NCI-H2081 treated with DMSO at 0.1 percent for 48 hours (cell line): Measurements from ENCODE around the gene TMEM50B.
"Not testable (repeated sequence)": the region's sequence is repeated elsewhere in the genome, so short reads cannot be mapped to it uniquely, and the experiment has no call there.

Experiments
- DNase-seq: peaks from one replicate; lab custom pipeline; 2025; lab: John Stamatoyannopoulos, UW

Gene TMEM50B

DNA sequence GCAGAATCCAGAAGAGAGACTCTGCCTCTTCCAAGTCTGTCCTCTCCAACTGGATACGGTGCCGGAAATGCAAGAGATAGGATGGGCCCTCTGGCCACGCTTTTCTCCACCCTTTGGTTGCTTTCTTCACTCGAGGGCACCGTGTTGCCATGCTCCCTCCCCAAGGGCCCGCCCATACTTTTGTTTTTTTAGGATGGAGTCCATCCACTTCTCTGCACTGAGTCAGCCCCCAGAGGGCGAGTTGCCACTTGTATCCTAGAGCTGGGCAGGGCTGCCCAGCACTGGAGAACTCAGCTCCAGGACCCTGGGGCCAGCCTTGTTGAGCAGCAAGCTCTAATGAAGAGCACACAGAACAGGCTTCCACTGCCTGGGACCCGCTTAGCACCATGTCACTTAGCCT, 51.1 kb downstream of the TMEM50B start:
- DNase-seq = no peak

DNA sequence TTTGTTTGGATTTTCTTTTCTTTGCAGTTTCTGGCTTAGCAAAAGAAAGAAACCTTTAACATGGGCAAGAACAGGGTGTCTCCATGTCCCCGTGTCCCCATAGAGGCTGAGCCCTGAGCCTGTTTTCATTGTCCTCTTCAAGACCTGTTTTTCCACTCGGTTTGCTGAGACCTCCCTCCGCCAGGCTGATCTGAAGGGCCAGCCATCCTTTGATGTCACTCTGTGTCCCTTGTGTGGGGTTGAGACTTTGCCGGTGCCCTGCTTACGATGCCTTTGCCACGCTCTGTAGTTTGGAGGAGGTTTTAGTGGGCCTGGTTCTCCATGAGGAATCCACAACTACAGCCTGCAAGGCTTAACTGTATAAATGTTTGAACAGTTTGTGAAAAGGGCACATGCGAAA, 52.7 kb downstream of the TMEM50B start:
- DNase-seq = no peak

DNA sequence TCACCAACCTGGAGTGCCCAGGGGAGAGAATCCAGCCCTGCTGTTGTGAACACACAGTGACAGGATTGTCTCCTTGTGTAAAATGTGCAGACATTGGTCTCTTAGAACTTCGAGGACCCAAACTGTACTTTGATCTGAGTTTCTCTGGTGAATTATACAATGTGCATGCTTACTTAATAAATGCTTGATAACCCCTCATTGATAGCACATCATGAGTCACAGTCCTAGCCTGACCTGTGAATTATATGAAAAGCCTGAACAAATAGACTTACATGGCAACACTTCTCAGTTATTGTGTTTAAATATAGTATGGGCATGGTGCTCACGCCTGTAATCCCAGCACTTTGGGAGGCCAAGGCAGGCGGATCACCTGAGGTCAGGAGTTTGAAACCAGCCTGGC, 53.9 kb downstream of the TMEM50B start:
- no peak for DNase-seq

DNA sequence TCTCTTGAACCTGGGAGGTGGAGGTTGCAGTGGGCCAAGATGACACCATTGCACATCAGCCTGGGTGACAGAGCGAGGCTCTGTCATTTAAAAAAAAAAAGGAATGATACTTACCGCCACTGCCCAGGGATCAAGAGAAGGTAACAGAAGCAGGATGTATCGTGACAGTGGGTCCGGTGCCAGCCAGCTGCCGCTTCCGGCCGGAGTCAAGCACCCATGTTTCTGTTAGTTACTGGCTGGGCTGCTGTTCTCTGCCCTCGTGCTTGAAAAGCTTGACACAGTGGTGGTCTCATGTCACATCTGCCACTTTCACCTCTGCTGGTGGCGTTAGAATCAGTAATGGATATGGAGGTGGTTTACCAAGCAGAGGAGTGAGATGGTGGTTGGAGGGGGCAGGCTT, 55.6 kb downstream of the TMEM50B start:
- no peak for DNase-seq

DNA sequence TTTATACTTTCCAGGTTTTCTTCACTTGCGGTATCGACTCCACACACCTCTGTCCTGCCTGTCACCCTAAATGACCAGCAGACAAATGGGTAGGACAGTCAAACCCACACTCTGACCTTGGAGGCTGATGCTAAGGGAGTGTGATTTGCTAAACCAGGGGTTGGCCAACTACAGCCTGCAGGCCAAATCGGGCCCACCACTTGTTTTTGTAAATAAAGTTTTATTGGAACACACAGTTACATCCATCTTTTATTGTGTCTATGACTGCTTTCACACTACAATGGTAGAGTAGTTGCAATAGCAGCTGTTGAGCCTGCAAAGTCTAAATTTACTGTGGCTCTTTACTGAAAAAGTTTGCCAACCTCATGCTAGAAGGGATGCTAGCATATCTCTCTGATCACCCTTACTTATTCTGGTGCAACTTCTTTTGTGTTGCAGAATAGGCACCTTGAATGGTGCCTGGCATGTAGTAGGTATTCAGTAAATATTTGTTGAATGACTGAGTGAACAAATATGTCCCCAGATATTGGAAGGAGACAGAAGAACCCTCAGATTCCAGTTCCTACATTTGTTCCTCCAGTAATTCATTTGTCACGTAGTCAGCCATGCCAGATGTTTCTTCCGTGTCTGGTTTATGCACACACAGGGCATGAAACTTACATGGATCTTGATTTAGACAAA, 57.9 kb downstream of the TMEM50B start:
- no peak for DNase-seq

DNA sequence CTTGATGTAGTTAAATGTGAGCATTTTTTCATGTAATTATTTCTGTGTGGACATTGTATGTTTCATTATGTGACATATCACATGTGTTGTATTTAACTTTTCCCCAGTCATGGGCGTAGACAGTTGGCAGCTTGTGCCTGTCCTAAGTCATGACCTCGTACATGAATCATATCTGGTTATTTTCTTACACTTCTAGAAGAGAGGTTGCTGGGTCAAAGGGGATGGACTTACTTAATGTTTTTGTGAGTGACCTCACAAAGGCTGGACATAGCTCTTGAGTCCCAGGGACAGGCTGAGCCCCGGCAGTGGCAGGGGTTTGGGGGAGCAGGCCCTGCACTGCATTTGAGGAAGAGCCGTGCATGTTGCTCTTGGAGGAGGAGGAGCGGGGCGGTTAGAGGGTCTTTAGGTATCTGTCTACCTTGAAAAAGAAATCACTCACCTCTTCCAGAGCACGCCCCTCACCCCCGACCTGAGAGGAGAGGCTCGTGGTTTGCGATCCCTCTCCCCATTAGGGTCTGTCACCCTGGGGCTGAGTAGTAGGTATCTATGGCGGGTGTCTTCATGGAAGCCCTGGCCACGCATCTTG, 60.1 kb downstream of the TMEM50B start:
- no peak for DNase-seq

DNA sequence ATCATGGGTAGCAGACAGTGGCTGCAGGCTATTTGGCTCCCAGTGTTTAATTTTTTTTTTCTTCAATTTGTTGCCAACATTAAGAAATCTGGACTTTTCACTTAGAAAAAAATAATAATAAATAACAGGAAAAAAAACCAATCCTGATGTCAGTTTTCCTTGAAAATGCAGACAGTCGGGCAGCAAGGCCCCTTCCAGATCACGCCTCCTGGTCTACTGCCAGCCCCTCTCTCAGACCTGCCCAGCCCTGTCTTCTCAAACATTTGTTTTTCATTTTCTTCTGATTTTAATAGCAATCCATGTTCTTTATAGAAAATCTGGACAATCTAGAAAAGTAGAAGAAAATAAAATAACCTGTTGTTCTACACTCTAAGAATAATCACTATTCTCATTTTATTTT, 61.1 kb downstream of the TMEM50B start:
- DNase-seq = no peak

DNA sequence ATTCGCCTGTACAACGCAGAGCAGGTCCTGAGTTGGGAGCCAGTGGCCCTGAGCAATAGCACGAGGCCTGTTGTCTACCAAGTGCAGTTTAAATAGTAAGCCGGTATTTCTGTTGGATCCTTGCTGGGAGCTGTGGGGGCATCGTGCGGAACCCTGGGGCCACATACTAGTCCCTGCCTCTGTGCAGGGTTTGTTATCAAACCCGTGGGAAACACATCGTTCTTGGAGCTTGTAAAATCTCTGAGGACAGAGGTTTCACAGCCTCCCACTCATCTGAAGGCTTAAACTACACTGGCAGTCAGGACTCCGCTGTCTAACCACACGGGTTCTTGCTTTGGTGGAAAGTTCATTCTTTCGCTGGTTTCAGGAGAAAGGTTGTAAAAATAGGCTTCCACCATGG, 64.8 kb downstream of the TMEM50B start:
- no peak for DNase-seq

DNA sequence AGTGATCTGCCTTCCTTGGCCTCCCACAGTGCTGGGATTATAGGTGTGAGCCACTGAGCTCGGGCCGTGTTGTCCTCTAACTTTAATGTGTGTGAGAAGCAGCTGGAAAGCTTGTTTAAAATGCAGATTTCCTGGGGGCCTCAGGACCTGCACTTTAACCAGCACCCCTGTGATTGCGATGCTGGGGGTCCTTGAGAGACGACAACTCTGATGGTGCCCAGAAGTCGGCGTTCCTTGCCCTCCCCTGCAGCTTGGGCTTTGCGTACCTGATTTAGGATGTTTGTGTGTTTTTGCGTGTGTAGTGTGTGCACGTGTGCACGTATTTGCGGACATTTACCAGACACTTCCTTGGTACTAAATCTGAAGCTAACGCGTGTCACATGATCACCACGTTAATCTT, 65.7 kb downstream of the TMEM50B start:
- no peak for DNase-seq

DNA sequence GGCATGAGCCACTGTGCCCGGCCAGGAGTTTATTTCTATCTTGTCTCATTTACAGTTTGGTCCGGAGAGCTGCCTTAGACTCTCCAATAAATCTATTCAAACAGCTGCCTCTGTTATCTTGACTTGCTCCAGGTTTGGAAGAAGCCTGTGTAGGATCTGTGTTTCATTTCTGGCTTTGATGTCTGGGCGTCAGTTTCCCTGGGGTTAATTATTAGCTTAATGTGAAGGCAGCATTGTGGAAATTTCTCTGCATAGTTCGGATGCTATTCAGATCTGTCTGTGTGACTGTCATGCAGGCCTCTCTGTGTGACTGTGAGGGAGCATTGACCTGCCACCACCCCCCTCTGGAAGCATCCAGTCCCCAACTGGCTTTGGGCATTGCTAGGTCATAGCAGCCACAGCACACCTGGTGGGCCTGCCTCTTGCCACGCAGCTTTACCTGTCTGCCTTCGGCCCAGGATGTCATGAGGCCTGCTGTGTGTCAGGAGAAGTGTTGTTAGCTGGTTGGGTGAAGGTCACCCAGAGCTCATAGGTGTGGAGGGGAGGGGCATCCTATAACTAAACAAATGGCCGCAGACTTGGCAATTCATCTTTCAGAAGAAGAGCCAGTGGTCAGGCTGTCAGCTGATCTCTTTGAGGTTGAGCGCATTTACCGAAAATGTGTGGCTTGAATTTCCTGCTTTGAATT, 66.8 kb downstream of the TMEM50B start:
- no peak for DNase-seq

DNA sequence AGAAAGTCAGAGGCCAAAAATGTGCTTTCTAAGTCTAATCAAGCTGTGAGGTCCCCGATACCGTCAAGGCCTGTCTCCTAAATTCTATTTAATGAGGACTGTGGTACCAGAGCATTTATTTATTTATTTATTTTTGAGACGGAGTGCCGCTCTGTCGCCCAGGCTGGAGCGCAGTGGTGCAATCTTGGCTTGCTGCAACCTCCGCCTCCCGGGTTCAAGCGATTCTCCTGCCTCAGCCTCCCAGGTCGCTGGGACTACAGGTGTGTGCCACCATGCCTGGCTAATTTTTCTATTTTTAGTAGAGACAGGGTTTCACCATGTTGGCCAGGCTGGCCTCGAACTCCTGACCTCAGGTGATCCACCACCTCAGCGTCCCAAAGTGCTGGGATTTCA, 67.3 kb downstream of the TMEM50B start:
- not testable (repeated sequence) for DNase-seq

DNA sequence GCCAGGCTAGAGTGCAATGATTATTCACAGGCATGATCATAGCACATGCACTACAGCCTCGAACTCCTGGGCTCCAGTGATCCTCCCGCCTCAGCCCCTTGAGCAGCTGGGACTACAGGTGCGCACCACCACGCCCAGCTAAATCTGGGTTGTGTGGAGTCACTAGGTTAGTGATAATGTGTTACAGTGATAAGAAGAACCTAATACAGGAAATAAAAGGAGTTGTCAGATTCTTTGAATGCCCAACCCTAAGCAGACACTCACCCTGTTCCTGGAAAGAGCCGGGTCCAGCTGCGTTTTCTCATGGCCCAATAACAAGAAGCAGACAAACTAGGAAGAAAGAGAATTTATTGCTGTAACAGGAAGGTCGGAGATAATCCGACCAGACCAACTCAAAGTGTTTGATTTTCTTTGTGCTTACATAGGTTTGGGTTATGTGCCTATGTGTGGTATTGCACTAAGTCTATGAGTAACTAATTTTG, 67.8 kb downstream of the TMEM50B start:
- DNase-seq = no peak

DNA sequence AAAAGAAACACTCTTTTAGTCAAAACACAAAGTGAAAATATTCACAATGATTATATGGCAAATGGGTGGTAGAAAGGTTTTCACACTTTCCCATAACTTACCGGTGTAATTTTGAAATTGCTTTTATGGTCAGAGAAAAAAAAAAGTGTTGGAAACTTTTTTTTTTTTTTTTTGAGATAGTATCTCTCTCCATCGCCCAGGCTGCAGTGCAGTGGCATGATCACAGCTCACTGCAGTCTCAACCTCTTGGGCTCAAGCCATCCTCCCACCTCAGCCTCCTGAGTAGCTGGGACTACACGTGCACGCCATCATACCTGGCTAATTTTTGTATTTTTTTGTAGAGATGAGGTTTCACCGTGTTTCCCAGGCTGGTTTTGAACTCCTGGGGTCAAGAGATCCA, 73.3 kb downstream of the TMEM50B start:
- DNase-seq = no peak

DNA sequence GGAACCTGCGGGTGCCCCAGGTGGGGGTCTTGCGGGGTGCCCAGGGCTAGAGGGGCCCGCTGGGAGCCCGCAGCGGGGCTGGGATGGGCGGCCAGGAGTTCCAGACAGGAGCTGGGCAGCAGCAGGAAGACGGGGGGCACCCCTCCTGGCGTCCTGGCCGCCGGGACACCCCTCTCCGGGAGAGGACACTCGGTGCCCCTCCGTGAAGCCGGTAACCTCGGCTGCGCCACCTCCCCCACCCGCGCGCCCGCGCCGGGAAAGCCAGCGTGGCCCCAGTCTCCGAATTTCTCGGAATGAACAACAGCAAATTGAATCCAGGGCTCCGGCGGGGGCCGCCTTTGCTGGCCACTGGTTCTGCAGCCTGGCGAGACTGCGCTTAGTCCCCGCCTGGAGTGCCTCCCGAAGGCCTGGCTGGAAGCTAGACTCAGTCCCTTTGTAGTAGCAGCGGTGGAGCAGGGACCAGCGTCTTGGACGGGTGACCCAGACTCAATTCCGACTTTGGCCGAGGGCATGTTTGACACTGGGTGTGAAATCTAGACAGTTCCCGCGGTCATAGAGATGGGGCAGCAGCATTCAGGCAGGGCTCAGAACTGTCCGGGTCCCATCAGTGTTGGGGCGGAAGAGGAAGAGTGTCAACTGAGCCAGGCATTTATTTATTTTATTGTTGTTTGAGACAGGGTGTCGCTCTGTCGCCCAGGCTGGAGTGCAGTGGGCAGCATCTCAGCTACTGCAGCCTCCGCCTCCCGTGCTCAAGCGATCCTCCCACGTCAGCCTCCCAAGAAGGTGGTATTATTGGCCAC, 75.8 kb downstream of the TMEM50B start:
- DNase-seq = peak; percentile 2

DNA sequence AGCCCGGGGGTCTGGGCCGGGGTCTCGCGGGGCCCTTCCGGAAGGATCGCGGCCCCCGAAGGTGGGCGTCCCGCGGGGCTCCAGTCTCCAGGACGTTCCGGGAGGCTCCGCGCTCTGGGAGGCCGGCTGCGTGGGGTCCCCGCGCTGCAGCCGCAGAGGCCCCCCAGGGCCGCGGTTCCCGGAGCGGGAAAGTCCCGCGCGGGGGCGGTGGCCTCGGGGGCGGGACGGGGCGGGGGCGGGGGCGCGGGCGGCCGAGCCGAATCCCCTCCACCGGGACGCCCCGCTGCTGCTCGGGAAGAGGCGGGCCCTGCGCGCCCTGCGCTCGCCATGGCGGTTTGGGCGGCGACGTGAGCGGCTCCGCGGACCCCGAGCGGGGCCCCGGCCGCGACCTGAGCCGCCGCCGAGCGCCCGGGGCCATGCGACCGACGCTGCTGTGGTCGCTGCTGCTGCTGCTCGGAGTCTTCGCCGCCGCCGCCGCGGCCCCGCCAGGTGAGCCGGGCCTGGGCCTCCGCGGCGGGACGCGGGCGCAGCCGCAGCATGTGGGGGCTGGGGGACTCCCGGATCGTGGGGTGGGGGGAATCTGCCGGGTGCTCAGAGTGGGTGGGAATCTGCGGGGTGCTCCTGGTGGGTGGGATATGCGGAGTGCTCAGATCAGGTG, 76.5 kb downstream of the TMEM50B start, which contains the start of gene IFNGR2:
IFNGR2 (plus strand) TSS at position 286 of the 658 bp plus-strand sequence; CDS start at position 417, 131 bp downstream.
- DNase-seq = no peak

DNA sequence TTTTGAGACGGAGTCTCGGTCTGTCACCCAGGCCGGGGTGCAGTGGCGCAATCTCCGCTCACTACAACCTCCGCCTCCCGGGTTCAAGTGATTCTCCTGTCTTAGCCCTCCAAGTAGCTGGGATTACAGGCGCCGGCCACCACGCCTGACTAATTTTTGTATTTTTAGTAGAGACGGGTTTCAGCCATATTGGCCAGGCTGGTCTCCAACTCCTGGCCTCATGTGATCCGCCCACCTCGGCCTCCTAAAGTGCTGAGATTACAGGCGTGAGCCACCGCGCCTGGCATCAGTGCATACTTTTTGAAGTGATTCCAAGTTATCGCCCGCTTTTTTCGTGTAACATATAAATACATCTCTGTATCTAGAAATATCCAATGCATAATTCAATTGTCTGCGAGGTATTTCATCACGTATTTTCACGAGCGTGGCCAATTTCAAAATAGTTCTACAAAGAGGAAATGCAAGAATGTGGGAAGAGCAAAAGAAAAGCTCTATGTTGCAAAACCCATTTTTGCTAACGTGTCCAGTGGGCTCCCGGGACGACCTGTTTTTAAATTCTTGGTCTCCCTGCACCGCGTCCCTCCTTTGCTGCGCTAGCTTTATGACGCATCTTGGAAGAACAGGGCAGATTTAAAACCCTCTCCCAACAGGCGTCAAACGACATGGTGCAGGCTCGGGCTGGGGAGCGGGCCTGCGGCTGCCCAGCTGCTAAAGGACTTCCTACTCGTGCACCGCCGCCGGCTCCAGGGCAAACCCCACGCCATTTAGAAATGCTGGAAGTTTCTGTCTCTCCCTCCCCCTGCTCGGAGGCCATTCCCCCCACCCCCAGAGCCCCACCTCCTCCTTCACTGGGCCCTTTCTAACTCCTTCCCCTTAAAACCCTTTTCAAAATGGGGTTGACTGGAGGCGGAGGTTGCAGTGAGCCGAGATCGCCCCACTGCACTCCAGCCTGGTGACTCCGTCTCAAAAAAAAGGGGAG, 77.5 kb downstream of the TMEM50B start:
- no peak for DNase-seq

DNA sequence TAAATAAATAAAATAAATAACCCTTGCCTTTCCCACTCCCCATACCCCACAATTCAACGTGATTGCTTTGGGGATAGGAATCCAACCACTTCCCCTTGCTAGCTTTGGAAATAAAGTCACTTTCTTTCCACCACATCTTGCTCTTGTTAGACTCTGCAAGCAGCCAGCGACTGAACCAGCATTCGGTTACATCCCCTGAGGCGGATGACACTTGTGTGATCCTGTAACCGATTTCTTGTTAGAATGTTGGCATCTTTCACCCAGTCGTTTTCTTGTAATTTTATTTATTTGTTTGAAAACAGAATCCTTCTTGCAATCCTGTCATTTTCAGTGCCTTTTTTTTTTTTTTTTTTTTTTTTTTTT, 78.2 kb downstream of the TMEM50B start:
- DNase-seq = no peak
